HepG2 (cell line): ENCODE data around the gene IQCH. TPM values are rescaled to one million over a fixed set of nuclear protein-coding genes. Genes with fewer than 3 reads are reported as not detected.

Experiments
- ATAC-seq: fragments of 200-7000 bp; cut with Tn5 transposase; 3 replicates; pipeline ENCODE4 v1.9.1; 2020; ENCODE audit warnings: mild to moderate bottlenecking, moderate library complexity
- BruUV-seq: library from RNA; stranded (reverse); fragments of 400-500 nt; replicated peaks from 2 replicates; lab custom pipeline; 2021; lab: Mats Ljungman, UMichigan
- CTCF ChIA-PET: fragments of 300-600 bp; formaldehyde crosslinking; extraction: SDS; loops from one replicate; lab custom pipeline; 2021; ENCODE audit warnings: low total read pairs, inconsistent platforms, low intra/inter-chr PET ratio; lab: Yijun Ruan, JAX
- POLR2A ChIA-PET: fragments of 350-600 bp; sonication (Branson Sonifier 250); formaldehyde crosslinking; loops from one replicate; lab custom pipeline; 2020; ENCODE audit warnings: antibody characterized with exemption, inconsistent platforms; lab: Yijun Ruan, JAX
- DNase-seq: peaks from one replicate; pipeline ENCODE4 v3.0.0-alpha.2; 2015; ENCODE audit warnings: low spot score
- FAIRE-seq: peaks from 3 replicates; lab custom pipeline; 2011; peaks lifted over from hg19 to GRCh38; lab: Jason Lieb, UNC
- H2AFZ ChIP-seq: one replicate; pipeline ENCODE4 v1.6.1; 2011; ENCODE audit warnings: low read length, inconsistent platforms
- H3K27ac ChIP-seq: fragments of 300-600 bp; 3 replicates; pipeline ENCODE4 v1.8.0; 2011; ENCODE audit warnings: mixed run types, mild to moderate bottlenecking, mixed read lengths, low read length, inconsistent platforms; ENCODE audit not compliant: insufficient read depth; ENCODE audit errors: extremely low read length
- H3K27me3 ChIP-seq, 2 experiments: fragments of 200-600 bp in 1 of 2; 2 replicates in 1 of 2; 3 replicates in 1 of 2; pipeline versions ENCODE4 v1.6.0 to v1.8.0; 2011; ENCODE audit warnings: low read length in 2 of 2, mild to moderate bottlenecking in 2 of 2, moderate library complexity in 2 of 2, inconsistent platforms in 1 of 2; ENCODE audit not compliant: insufficient read depth in 2 of 2, control insufficient read depth in 1 of 2
- H3K36me3 ChIP-seq, 2 experiments: fragments of 200-600 bp in 1 of 2; replicated peaks in 1 of 2; 2 replicates in 1 of 2; 3 replicates in 1 of 2; pipeline versions ENCODE4 v1.5.1 to v1.8.0; 2011; ENCODE audit warnings: low read length in 2 of 2, inconsistent platforms in 1 of 2; ENCODE audit not compliant: insufficient read depth in 2 of 2, control insufficient read depth in 1 of 2
- H3K4me1 ChIP-seq: 2 replicates; pipeline ENCODE4 v1.5.1; 2012; ENCODE audit warnings: low read length, inconsistent platforms; ENCODE audit not compliant: insufficient read depth
- H3K4me2 ChIP-seq: 2 replicates; pipeline ENCODE4 v1.6.0; 2011; ENCODE audit warnings: low read depth, low read length, inconsistent platforms
- H3K4me3 ChIP-seq, 3 experiments: fragments of 200-600 bp in 1 of 3; sonication (generic), shearing (Covaris generic) in 1 of 3; replicated peaks in 1 of 3; 2 replicates each; pipeline ENCODE4 v1.5.1; 2011 to 2016; ENCODE audit warnings: low read length in 3 of 3, inconsistent platforms in 2 of 3, low read depth in 2 of 3, mild to moderate bottlenecking in 2 of 3, control low read depth in 1 of 3, mixed read lengths in 1 of 3; ENCODE audit not compliant: insufficient read depth in 1 of 3
- H3K79me2 ChIP-seq: one replicate; pipeline ENCODE4 v1.6.1; 2011; ENCODE audit warnings: low read length, inconsistent platforms; ENCODE audit not compliant: insufficient read depth
- H3K9ac ChIP-seq: 2 replicates; pipeline ENCODE4 v1.6.0; 2011; ENCODE audit warnings: mild to moderate bottlenecking, low read depth, low read length, inconsistent platforms; ENCODE audit not compliant: insufficient read depth
- H3K9me3 ChIP-seq: 2 replicates; pipeline ENCODE4 v1.5.1; 2012; ENCODE audit warnings: mild to moderate bottlenecking, low read length
- H4K20me1 ChIP-seq: 2 replicates; pipeline ENCODE4 v1.6.0; 2011; ENCODE audit warnings: inconsistent platforms, mild to moderate bottlenecking, low read length, moderate library complexity; ENCODE audit not compliant: insufficient read depth
- CSRNP2 ChIP-seq: sonication (generic); formaldehyde crosslinking; conservative IDR thresholded peaks from 2 replicates; pipeline ENCODE4 v1.8.0; 2022; ENCODE audit warnings: low read depth, missing genetic modification reagents
- HMG20B ChIP-seq: conservative IDR thresholded peaks from 2 replicates; pipeline ENCODE4 v1.6.1; 2016; ENCODE audit warnings: missing genetic modification reagents, missing compliant biosample characterization
- MIXL1 ChIP-seq: IDR thresholded peaks from 2 replicates; pipeline ENCODE4 v1.6.1; 2016
- MLXIP ChIP-seq: sonication (generic); formaldehyde crosslinking; IDR thresholded peaks from 2 replicates; pipeline ENCODE4 v1.9.0; 2021; ENCODE audit warnings: missing genetic modification reagents, borderline replicate concordance
- MYNN ChIP-seq: sonication (generic); formaldehyde crosslinking; IDR thresholded peaks from 2 replicates; pipeline ENCODE4 v1.4.0; 2020; ENCODE audit warnings: mild to moderate bottlenecking, low read depth, missing genetic modification reagents
- SIN3A ChIP-seq: IDR thresholded peaks from 2 replicates; pipeline ENCODE4 v1.6.1; 2011; ENCODE audit warnings: low read depth, mild to moderate bottlenecking, control low read depth, low read length, borderline replicate concordance
- SRSF9 ChIP-seq: fragments of 200-400 bp; formaldehyde crosslinking; IDR thresholded peaks from 2 replicates; pipeline ENCODE4 v1.6.1; 2018; ENCODE audit warnings: borderline replicate concordance, mild to moderate bottlenecking, low read depth, low read length; ENCODE audit not compliant: insufficient read depth, poor library complexity, severe bottlenecking
- THYN1 ChIP-seq: sonication (generic); formaldehyde crosslinking; IDR thresholded peaks from 2 replicates; pipeline ENCODE4 v1.8.1; 2023; ENCODE audit warnings: low read depth, mild to moderate bottlenecking, moderate library complexity, missing genetic modification reagents, borderline replicate concordance
- ZBTB10 ChIP-seq: sonication (generic); formaldehyde crosslinking; IDR thresholded peaks from 2 replicates; pipeline ENCODE4 v1.4.0; 2020; ENCODE audit warnings: missing genetic modification reagents, borderline replicate concordance
- ZNF292 ChIP-seq: sonication (generic); formaldehyde crosslinking; IDR thresholded peaks from 2 replicates; pipeline ENCODE4 v1.8.1; 2022; ENCODE audit warnings: mild to moderate bottlenecking, low read depth, missing genetic modification reagents, borderline replicate concordance
- ZNF317 ChIP-seq: sonication (generic); formaldehyde crosslinking; IDR thresholded peaks from 2 replicates; pipeline ENCODE4 v1.5.0; 2020; ENCODE audit warnings: mild to moderate bottlenecking, missing genetic modification reagents
- ZNF530 ChIP-seq: sonication (generic); formaldehyde crosslinking; IDR thresholded peaks from 2 replicates; pipeline ENCODE4 v1.5.0; 2020; ENCODE audit warnings: low read depth, mild to moderate bottlenecking, missing genetic modification reagents
- ZNF577 ChIP-seq: sonication (generic); formaldehyde crosslinking; IDR thresholded peaks from 2 replicates; pipeline ENCODE4 v1.4.0; 2020; ENCODE audit warnings: mild to moderate bottlenecking, low read depth, missing genetic modification reagents, borderline replicate concordance
- ZNF670 ChIP-seq: sonication (generic); formaldehyde crosslinking; IDR thresholded peaks from 2 replicates; pipeline ENCODE4 v1.8.0; 2022; ENCODE audit warnings: mild to moderate bottlenecking, missing genetic modification reagents, borderline replicate concordance
- ZNF746 ChIP-seq: sonication (generic); formaldehyde crosslinking; IDR thresholded peaks from 2 replicates; pipeline ENCODE4 v1.8.0; 2022; ENCODE audit warnings: mild to moderate bottlenecking, missing genetic modification reagents
- ZNF768 ChIP-seq: sonication (generic); formaldehyde crosslinking; IDR thresholded peaks from 2 replicates; pipeline ENCODE4 v1.4.0; 2020; ENCODE audit warnings: missing genetic modification reagents
- WGBS: methylation state at CpG from one replicate; pipeline ENCODE4 v1.1.6; 2017; ENCODE audit warnings: low lambda C conversion rate; 5-methylcytosine and 5-hydroxymethylcytosine counted together
- in situ Hi-C: cut with HindIII; loops from 2 replicates; pipeline ENCODE4 v1.10.0; 2017; ENCODE audit warnings: low pct_unique_long_range_greater_than_20kb; ENCODE audit not compliant: extremely low pct_ligation_motif_present
- intact Hi-C: fragments of 100-400 bp; cut with micrococcal nuclease; formaldehyde crosslinking; loops from one replicate; pipeline ENCODE4 v1.10.0; 2022; ENCODE audit not compliant: unreplicated experiment
- polyA plus RNA-seq, 8 experiments: library from polyadenylated mRNA; depleted of rRNA in 3 of 8; stranded (reverse) in 7 of 8; unstranded in 1 of 8; fragments of >200 nt; fragmentation: Illumina TruSeq in 4 of 8; extraction: Trizol in 4 of 8; gene quantifications; 2 replicates each; pipeline versions ENCODE4 v1.2.1 to v1.2.3, GENCODE V29; 2011 to 2016; ENCODE audit warnings: low read depth in 4 of 8, missing spikeins in 1 of 8, mixed read lengths in 1 of 8; ENCODE audit not compliant: insufficient read depth in 1 of 8
- total RNA-seq, 5 experiments: library from RNA; depleted of rRNA; stranded (reverse); fragments of >200 nt; fragmentation: Illumina TruSeq; extraction: Trizol; gene quantifications; 2 replicates each; pipeline ENCODE4 v1.2.3, GENCODE V29; 2016; ENCODE audit warnings: low read depth in 1 of 5

Gene IQCH
- total and polyA plus RNA-seq, 2 of the 13 experiments (the other 11 are each of a cell fraction or from before 2014, with no cell fraction given) = 0.16 to 0.55 TPM

- 78% methylated on average over 5 of the region's 5 CpGs for WGBS
- H3K4me1 ChIP-seq = no peaks in the 10 kb centered on the region
- no TSS peak for BruUV-seq
- no peak overlapping the region for H3K4me2 ChIP-seq
- no peak overlapping the region for H3K27ac ChIP-seq
- no peaks in the 10 kb centered on the region for H4K20me1 ChIP-seq
- CTCF ChIA-PET = no interaction called here
- H3K27me3 ChIP-seq = no peaks in the 10 kb centered on the region
- H3K9me3 ChIP-seq = no peaks in the 10 kb centered on the region
- in situ Hi-C loops = no loop called here
- no peak overlapping the region for H2AFZ ChIP-seq
- ATAC-seq (no peak), DNase-seq (no peak), FAIRE-seq (no peak)
- H3K36me3 ChIP-seq = no peaks in the 10 kb centered on the region
- H3K4me3 ChIP-seq = no peak overlapping the region
- H3K9ac ChIP-seq = no peak overlapping the region
- POLR2A ChIA-PET = no interaction called here
- intact Hi-C loops = no loop called here
- H3K79me2 ChIP-seq = no peaks in the 10 kb centered on the region
- TF ChIP-seq MLXIP (no peak), ZNF292 (CRISPR knock-in tag) (no peak), MYNN (no peak), SRSF9 (no peak), HMG20B (CRISPR knock-in tag) (no peak), MIXL1 (CRISPR knock-in tag) (no peak), ZBTB10 (CRISPR knock-in tag) (no peak), SIN3A (no peak), CSRNP2 (CRISPR knock-in tag) (no peak), ZNF577 (CRISPR knock-in tag) (no peak), ZNF670 (CRISPR knock-in tag) (no peak), ZNF768 (CRISPR knock-in tag) (no peak), ZNF317 (no peak), ZNF746 (CRISPR knock-in tag) (no peak), ZNF530 (no peak), THYN1 (CRISPR knock-in tag) (no peak)
Measured at GRCh38 chr15:67474405-67475110, 220.0 kb downstream of the IQCH start.
